GM19023 (cell line): ENCODE results near the gene SH2D6.
"Not testable (repeated sequence)": the region's sequence is repeated elsewhere in the genome, so short reads cannot be mapped to it uniquely, and the experiment has no call there.

ENCODE experiments used
- ATAC-seq: cut with Tn5 transposase; IDR thresholded peaks from one replicate; pipeline ENCODE4 v1.9.1; 2021; ENCODE audit warnings: mild to moderate bottlenecking, moderate library complexity; ENCODE audit not compliant: unreplicated experiment

The SH2D6 gene

DNA sequence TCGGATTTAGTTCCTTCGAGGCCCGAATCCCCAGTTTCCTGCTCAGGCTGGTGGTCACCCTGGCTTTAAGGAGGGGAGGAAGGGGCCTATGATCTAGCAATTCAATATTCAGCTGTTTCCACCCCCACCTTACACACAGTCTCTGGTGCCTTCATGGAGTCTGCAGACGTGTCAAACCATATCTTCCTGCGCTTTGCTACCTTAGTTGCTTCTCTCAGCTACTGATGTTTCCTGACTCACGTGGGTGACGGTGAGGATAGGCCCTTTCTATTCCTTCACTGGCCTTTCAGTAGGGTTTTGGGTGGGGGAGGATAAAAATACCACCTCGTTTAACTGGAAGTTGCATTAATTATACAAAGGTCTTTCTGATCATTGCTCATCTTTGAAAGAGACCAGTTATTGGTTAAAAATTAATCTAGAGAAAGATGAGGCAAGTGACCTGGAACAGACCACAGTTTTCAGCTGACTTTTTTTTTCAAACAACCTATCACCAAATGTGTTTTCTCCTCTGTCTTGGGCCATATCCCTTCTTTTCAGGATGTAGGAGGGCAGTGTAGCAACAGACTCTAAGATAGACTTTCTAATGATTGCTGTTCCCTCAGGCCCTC, 49.7 kb downstream of the SH2D6 start:
- no peak for ATAC-seq

DNA sequence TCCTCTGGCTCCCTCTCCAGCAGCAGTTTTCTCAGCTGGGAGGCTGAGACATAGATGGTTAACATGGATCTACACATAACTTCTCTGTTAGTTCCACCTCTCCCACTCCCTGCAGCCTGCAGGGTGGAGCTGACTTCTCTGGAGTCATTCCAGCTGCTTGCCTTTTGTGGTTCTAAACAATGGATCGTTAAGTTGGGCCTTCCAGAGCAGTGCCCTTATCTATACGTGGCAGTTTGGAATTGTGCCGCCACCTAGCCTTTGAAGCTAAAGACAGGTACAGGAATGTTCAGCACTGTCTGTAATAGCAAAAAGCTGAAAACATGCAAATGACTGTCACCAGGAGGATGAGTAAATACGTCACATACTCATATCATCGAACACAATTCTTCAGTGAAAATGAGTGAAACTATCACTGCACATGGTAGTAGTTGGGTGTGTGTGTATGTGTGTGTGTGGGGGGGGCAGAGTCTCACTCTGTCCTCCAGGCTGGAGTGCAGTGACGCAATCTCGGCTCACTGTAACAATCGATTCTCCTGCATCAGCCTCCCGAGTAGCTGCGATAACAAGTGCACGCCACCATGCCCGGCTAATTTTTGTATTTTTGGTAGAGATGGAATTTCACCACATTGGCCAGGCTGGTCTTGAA, 50.3 kb downstream of the SH2D6 start:
- ATAC-seq, result no peak

DNA sequence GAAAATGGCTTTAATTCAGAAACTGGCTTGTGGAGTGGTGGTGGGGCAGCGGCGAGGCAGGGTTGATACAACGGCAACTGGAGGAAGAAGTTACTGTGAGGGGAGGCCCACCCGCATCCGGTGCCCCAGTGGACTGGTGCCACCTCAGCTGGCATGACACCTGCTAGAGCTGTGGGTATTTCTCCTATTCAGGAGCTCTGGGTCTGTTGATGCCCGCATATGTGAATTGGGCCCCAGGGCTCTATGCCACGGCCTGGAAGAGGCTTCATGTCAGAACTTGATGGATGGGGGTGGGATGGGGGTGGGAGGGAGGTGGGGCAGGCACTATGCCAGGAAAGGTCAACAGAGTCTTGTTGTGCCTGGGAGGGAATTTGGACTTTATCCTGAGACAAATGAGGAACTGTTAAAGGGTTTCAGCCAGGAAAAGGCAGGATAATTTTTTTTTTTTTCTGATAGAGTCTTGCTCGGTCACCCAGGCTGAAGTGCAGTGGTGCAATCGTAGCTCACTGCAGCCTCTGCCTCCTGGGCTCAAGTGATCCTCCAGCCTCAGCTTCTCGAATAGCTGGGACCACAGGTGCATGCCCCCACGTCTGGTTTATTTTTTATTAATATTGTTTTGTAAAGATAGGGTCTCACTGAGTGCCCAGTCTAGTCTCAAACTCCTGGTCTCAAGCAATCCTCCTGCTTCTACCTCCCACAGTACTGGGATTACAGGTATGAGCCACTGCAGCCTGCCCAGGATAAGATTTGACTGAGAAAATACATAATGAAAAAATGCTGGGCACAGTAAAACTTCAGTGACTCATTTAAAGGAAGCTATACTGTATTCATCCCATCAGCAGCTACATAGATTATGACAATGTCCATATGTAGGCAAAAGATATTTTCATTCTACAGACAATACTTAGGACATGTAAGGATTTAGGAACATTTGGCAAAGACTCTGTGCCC, 52.6 kb downstream of the SH2D6 start:
- ATAC-seq, result no peak

DNA sequence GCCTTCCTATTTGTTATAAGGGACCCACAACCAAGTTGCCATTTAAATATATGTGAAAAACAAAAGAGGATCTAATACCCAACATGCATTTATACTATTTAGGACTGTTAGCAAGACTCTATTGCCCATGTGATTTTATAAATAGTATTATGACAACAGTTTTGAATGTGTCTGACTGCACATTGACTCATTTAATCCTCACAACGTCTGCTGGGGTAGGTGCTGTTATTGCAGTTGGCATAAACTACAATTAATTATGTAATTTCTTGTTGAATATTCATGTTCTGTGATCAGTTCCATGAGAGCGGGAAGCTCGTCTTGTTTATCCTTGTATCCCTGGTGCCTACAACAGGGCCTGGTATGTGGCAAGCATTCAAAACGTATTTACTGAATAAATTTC, 53.7 kb downstream of the SH2D6 start:
- ATAC-seq, result no peak

DNA sequence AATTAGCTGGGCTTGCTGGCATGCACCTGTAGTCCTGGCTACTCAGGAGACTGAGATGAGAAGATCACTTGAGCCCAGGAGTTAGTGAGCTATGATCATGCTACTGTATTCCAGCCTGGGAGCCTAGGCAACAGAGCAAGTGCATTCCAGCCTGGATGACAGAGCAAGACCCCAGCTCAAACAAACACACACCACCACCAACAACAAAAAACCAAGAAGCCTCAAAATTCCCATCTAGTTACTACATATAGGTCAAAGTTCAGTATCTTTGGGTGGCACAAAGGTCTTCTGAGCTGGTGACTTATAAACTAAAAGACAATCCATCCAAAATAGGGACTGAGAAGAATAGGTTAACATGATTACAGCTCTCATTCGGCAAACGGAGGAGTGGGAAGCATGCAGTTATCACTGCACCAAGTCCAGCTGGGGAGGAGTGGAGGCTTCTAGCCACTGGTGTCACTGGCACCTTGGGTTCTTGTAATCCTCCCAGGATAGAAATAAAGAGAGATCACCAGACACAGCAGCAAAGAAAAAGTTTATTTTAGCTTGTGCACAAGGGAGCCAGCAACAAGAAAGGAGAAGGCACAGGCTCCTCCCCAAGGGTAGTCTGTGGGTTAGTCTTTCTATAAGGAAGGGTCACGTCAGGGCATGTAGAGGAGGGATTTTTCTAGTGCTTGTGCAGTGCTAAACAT, 57.4 kb downstream of the SH2D6 start:
- ATAC-seq, result no peak

DNA sequence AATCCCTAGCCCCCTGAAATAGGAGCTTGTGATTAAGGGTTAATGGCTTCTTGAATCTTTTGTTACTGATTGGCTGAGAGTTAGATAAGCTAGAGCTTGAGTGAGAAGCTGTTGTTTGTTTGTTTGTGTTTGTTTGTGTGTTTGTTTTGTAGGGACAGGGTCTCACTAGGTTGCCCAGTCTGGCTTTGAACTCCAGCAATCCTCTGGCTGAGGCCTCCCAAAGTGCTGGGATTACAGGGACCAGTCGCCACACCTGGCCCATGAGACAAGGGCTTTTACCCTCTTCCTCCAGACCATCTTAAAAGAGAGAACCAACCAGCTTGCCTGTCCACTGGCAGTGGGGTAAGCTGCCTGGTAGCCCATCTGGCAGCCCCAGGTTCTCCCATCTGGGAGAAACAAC, 58.1 kb downstream of the SH2D6 start:
- no peak for ATAC-seq

DNA sequence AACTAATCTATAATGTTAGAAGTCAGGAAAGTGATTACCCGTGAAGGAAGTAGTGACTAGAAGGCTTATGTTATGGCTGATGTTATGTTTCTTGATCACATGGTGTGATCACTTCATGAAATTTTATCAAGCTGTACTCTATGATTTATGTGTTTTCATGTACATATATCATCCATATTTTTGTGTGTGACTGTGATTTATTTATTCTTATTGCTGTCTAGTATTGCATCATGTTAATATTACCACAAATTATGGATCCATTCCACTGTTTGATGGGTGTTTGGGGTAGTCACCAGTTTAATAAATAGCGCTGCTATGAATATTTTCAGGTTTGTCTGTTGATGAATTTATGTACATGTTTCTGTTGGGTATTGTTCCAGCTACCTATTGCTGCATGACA, 59.4 kb downstream of the SH2D6 start:
- no peak for ATAC-seq

DNA sequence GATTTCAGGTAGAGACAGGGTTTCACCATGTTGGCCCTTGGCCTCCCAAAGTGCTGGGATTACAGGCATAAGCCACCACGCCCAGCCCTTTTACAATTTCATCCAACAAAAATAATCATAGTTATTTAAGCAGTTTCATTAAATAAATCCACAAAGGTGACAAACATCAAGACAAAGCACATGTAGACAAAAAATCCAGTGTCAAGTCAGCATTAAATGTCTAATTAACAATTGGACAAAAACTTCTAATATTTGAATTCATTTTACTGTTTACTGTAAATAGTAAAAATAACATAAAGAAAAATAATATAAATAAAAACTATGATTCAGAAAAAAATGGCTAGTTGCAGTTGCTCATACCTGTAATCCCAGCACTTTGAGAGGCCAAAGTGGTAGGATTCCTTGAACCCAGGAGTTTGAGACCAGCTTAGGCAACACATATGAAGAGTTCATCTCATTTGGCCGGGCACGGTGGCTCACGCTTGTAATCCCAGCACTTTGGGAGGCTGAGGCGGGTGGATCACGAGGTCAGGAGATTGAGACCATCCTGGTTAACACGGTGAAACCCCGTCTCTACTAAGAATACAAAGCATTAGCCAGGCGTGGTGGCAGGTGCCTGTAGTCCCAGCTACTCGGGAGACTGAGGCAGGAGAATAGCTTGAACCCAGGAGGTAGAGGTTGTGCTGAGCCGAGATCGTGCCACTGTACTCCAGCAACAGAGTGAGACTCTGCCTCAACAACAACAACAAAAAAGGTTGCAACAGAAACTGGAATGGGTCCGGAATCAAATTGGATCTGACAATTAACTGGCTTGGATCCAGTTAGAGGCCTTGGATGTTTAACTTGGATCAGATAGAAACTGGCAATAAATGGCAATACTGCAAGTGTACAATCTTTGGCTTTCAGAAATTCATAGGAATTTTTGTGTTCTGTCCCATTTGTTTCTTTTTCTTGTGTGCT, 63.6 kb downstream of the SH2D6 start:
- no peak for ATAC-seq

DNA sequence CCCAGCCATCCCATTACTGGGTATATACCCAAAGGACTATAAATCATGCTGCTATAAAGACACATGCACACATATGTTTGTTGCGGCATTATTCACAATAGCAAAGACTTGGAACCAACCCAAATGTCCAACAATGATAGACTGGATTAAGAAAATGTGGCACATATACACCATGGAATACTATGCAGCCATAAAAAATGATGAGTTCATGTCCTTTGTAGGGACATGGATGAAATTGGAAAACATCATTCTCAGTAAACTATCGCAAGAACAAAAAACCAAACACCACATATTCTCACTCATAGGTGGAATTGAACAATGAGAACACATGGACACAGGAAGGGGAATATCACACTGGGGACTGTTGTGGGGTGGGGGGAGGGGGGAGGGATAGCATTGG, 66.1 kb downstream of the SH2D6 start:
- ATAC-seq, result not testable (repeated sequence)

DNA sequence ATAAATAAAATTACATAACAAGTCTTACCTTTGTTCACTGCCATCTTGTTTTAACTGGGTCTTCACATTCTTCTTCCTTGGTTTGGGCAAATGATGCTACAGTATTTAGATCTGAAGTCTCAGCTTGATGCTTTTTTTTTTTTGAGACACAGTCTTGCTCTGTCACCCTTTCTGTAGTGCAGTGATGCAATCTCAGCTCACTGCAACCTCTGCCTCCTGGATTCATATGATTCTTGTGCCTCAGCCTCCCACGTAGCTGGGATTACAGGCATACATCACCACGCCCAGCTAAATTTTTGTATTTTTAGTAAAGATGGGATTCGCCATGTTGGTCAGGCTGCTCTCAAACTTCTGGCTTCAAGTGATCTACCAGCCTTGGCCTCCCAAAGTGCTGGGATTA, 67.3 kb downstream of the SH2D6 start:
- no peak for ATAC-seq
